ENCODE data around the gene IGF1R.

DNA sequence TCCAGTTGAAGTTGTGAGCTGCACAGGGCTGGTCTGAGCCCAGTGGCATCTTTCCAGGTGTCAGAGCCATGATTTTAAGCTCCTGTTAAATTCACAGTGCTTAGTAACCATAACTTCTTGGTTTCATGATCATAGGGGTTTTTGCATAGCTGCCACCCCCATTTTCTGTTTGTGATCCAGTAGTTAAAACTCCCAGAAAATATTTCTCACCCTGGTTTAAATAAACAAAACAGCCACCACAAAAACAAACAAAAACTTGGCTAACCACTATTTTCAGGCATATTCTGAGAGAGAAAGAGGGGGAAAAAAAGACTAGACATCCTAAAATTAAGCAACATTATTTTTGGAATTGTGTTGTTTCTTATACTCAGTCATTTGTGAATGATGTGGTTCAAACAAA is 175.3 kb downstream of the IGF1R start:
- TF ChIP-seq CTCF (IDR thresholded peaks at IDR 0.05; ENCODE audit: borderline replicate concordance, extremely low read depth, low read length, poor library complexity, severe bottlenecking) (no peak), EZH2 (IDR thresholded peaks at IDR 0.05; ENCODE audit: borderline replicate concordance, low read depth, low read length, severe bottlenecking) (no peak)

Measured in DND-41 (cell line).